Breast epithelium (tissue), 3 donors: ENCODE results near the gene TP53INP2.

Source experiments
- POLR2A ChIP-seq: fragments of 450-650 bp; IDR thresholded peaks from one replicate; pipeline ENCODE4 v1.6.1; 2016; ENCODE audit warnings: antibody characterized with exemption, mild to moderate bottlenecking, moderate library complexity
- TF ChIP-seq, protein P1 (sequence below), 3 donors: fragments of 450-650 bp; IDR thresholded peaks; one replicate each; pipeline ENCODE4 v1.5.1; 2016 to 2017; ENCODE audit warnings: antibody characterized with exemption in 3 of 3, mild to moderate bottlenecking in 3 of 3, moderate library complexity in 3 of 3

GRCh38 chr20:34704177-34705007, at the start of gene TP53INP2:
- TF ChIP-seq POLR2A = no peak
- TF ChIP-seq, protein P1, sequence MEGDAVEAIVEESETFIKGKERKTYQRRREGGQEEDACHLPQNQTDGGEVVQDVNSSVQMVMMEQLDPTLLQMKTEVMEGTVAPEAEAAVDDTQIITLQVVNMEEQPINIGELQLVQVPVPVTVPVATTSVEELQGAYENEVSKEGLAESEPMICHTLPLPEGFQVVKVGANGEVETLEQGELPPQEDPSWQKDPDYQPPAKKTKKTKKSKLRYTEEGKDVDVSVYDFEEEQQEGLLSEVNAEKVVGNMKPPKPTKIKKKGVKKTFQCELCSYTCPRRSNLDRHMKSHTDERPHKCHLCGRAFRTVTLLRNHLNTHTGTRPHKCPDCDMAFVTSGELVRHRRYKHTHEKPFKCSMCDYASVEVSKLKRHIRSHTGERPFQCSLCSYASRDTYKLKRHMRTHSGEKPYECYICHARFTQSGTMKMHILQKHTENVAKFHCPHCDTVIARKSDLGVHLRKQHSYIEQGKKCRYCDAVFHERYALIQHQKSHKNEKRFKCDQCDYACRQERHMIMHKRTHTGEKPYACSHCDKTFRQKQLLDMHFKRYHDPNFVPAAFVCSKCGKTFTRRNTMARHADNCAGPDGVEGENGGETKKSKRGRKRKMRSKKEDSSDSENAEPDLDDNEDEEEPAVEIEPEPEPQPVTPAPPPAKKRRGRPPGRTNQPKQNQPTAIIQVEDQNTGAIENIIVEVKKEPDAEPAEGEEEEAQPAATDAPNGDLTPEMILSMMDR (IDR thresholded peaks at IDR 0.05) = no peak
